Tibial artery (tissue), 4 donors: ENCODE data around the gene REEP1.

Source experiments
- DNase-seq, 2 donors: peaks; one replicate each; pipeline ENCODE4 v3.0.0-alpha.2; 2019
- H3K27ac ChIP-seq, 2 donors: fragments of 200-600 bp; sonication (generic) in 1 of 2; 1 replicate in 1 of 2; 2 replicates in 1 of 2; pipeline ENCODE4 v1.5.1; 2018 to 2019; ENCODE audit warnings: mild to moderate bottlenecking in 1 of 2
- H3K27me3 ChIP-seq, 2 donors: fragments of 200-600 bp; sonication (generic) in 1 of 2; one replicate each; pipeline versions ENCODE4 v1.5.1 to v1.6.0; 2016 to 2019
- H3K36me3 ChIP-seq, 3 donors: fragments of 200-600 bp; sonication (generic) in 2 of 3; one replicate each; pipeline ENCODE4 v1.5.1; 2016 to 2019; ENCODE audit warnings: mild to moderate bottlenecking in 2 of 3
- H3K4me1 ChIP-seq, 4 donors: fragments of 200-600 bp; sonication (generic) in 2 of 4; 1 replicate in 3 of 4; 2 replicates in 1 of 4; pipeline ENCODE4 v1.5.1; 2016 to 2019
- H3K4me3 ChIP-seq, 2 donors: fragments of 200-600 bp; sonication (generic) in 1 of 2; 1 replicate in 1 of 2; 2 replicates in 1 of 2; pipeline ENCODE4 v1.5.1; 2018 to 2019; ENCODE audit warnings: mild to moderate bottlenecking in 2 of 2
- H3K9me3 ChIP-seq, 3 donors: fragments of 200-600 bp; sonication (generic) in 1 of 3; one replicate each; pipeline ENCODE4 v1.5.1; 2016 to 2019
- intact Hi-C: fragments of 100-400 bp; cut with DNase I; formaldehyde crosslinking; loops from one replicate; pipeline ENCODE4 v1.15.0; 2023; ENCODE audit warnings: low total_unique reads
- TF ChIP-seq, protein P1 (sequence below), 2 experiments: fragments of 200-600 bp in 1 of 2; fragments of 450-650 bp in 1 of 2; IDR thresholded peaks; one replicate each; pipeline ENCODE4 v1.5.1; 2017 to 2019; ENCODE audit warnings: antibody characterized with exemption in 2 of 2, mild to moderate bottlenecking in 1 of 2, moderate library complexity in 1 of 2

REEP1 gene

DNA sequence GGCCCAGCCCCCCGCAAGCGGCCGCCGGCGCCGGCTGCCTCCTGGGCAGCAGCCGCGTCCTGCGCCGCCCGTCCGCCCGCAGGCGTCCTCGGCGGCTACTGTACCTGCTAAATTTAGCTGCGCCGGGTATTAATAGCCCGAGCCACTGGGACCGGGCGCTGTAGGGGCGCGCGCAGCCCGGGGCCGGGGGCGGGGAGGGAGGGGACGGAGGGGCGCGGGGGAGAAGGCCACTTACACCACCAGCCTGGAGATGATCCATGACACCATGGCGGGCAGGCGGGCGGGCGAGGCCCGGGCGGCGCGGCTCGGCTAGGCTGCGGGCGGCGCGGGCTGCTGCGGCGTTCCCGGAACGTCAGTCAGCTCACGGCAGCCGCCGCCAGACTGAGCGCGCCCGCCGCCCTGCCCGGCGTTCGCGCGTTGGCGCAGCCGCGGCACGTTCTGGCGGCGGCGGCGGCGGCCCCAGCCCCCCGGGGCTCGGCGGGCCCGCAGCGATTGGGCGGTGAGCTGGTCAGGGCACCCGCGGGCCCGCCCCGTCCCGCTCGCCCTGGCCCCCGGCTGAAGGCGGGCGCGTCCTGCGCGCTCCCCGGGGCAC, at the start of gene REEP1:
TSS of gene REEP1 (minus strand) at position 383 of the 592 bp plus-strand sequence. CDS start at position 267, 116 bp downstream.
- Histone ChIP-seq H3K36me3 (no peaks in the 10 kb centered on the region), H3K27me3 (no peaks in the 10 kb centered on the region), H3K9me3 (peaks cover 0 to 13% (median 6%) of the 10 kb centered on the region in 3 donors), H3K27ac (peak within 1 kb of the TSS; percentile 59 to 64), H3K4me3 (peak within 1 kb of the TSS; percentile 71 to 77), H3K4me1 (peaks cover 0 to 46% (median 21%) of the 10 kb centered on the region in 4 donors)
- intact Hi-C loops = no loop called here
- TF ChIP-seq, protein P1, sequence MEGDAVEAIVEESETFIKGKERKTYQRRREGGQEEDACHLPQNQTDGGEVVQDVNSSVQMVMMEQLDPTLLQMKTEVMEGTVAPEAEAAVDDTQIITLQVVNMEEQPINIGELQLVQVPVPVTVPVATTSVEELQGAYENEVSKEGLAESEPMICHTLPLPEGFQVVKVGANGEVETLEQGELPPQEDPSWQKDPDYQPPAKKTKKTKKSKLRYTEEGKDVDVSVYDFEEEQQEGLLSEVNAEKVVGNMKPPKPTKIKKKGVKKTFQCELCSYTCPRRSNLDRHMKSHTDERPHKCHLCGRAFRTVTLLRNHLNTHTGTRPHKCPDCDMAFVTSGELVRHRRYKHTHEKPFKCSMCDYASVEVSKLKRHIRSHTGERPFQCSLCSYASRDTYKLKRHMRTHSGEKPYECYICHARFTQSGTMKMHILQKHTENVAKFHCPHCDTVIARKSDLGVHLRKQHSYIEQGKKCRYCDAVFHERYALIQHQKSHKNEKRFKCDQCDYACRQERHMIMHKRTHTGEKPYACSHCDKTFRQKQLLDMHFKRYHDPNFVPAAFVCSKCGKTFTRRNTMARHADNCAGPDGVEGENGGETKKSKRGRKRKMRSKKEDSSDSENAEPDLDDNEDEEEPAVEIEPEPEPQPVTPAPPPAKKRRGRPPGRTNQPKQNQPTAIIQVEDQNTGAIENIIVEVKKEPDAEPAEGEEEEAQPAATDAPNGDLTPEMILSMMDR (IDR thresholded peaks at IDR 0.05) = no peak
- no peak for DNase-seq

- TF ChIP-seq, protein P1 (IDR thresholded peaks at IDR 0.05) = no peak
These were observed 46.4 kb upstream of the REEP1 start for GRCh38 chr2:86383844-86384243.

GRCh38 chr2:86382698-86383097, 45.3 kb upstream of the REEP1 start:
- DNase-seq = no peak
- no peak overlapping the region for H3K4me3 ChIP-seq
- no peaks in the 10 kb centered on the region for H3K36me3 ChIP-seq
- H3K9me3 ChIP-seq = no peaks in the 10 kb centered on the region
- TF ChIP-seq, protein P1 (IDR thresholded peaks at IDR 0.05) = no peak
- no peaks in the 10 kb centered on the region for H3K4me1 ChIP-seq
- peaks cover 0 to 6% of the 10 kb centered on the region in 2 donors for H3K27me3 ChIP-seq
- H3K27ac ChIP-seq = no peak overlapping the region
- intact Hi-C loops = no loop called here

More at GRCh38 chr2:86383844-86384243, 46.4 kb upstream of the REEP1 start:
- Histone ChIP-seq H3K4me3 (no peak overlapping the region), H3K4me1 (no peaks in the 10 kb centered on the region), H3K27me3 (peaks cover 0 to 6% of the 10 kb centered on the region in 2 donors), H3K9me3 (no peaks in the 10 kb centered on the region), H3K27ac (no peak overlapping the region), H3K36me3 (no peaks in the 10 kb centered on the region)
- no peak for DNase-seq
- intact Hi-C loops = no loop called here

GRCh38 chr2:86382108-86382507, 44.7 kb upstream of the REEP1 start:
- intact Hi-C loops = no loop called here
- Histone ChIP-seq H3K36me3 (no peaks in the 10 kb centered on the region), H3K4me1 (no peaks in the 10 kb centered on the region), H3K27me3 (peaks cover 0 to 6% of the 10 kb centered on the region in 2 donors), H3K4me3 (no peak overlapping the region), H3K9me3 (no peaks in the 10 kb centered on the region), H3K27ac (no peak overlapping the region)
- DNase-seq = no peak
- TF ChIP-seq, protein P1 (IDR thresholded peaks at IDR 0.05) = no peak

DNA sequence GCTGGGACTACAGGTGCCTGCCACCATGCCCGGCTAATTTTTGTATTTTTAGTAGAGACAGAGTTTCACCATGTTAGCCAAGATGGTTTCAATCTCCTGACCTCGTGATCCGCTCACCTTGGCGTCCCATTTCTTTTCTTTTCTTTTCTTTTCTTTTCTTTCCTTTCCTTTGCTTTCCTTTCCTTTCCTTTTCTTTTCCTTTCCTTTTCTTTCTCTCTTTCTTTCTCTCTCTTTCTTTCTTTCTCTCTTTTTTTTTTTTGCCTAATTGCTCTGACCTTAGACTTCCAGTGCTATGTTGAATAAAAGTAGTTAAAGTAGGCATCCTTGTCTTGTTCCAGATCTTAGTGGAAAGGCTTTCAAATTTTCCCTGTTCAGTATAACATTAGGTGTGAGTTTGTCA, 41.0 kb upstream of the REEP1 start:
- Histone ChIP-seq H3K4me3 (no peak overlapping the region), H3K27me3 (peaks cover 0 to 6% of the 10 kb centered on the region in 2 donors), H3K36me3 (no peaks in the 10 kb centered on the region), H3K27ac (no peak overlapping the region), H3K4me1 (no peaks in the 10 kb centered on the region), H3K9me3 (no peaks in the 10 kb centered on the region)
- DNase-seq = no peak
- intact Hi-C loops = no loop called here
- TF ChIP-seq, protein P1 (IDR thresholded peaks at IDR 0.05) = no peak
